Keratinocyte (primary cell): ENCODE data around the gene SNW1. TPM values are rescaled to one million over a fixed set of nuclear protein-coding genes. Genes with fewer than 3 reads are reported as not detected.

ENCODE experiments used
- DNase-seq: peaks from one replicate; pipeline ENCODE4 v3.0.0-alpha.2; 2011; ENCODE audit warnings: low read depth, missing footprints, low spot score
- FAIRE-seq: peaks from 2 replicates; lab custom pipeline; 2011; peaks lifted over from hg19 to GRCh38; lab: Jason Lieb, UNC
- H2AFZ ChIP-seq: 2 replicates; pipeline ENCODE4 v1.6.0; 2012; ENCODE audit warnings: low read length, control low read depth, inconsistent platforms; ENCODE audit not compliant: control insufficient read depth
- H3K27ac ChIP-seq: 2 replicates; pipeline ENCODE4 v1.5.1; 2011; ENCODE audit warnings: low read length; ENCODE audit not compliant: control insufficient read depth, insufficient read depth
- H3K27me3 ChIP-seq: 3 replicates; pipeline ENCODE4 v1.6.0; 2011; ENCODE audit warnings: low read length; ENCODE audit not compliant: control insufficient read depth, insufficient read depth; ENCODE audit errors: extremely low read depth
- H3K36me3 ChIP-seq, 2 experiments: 2 replicates in 1 of 2; 3 replicates in 1 of 2; pipeline ENCODE4 v1.5.1; 2011; ENCODE audit warnings: low read length in 2 of 2, mild to moderate bottlenecking in 1 of 2; ENCODE audit not compliant: control insufficient read depth in 2 of 2, insufficient read depth in 2 of 2; ENCODE audit errors: extremely low read depth in 1 of 2
- H3K4me1 ChIP-seq: 3 replicates; pipeline ENCODE4 v1.5.1; 2011; ENCODE audit warnings: low read length; ENCODE audit not compliant: control insufficient read depth, insufficient read depth; ENCODE audit errors: extremely low read depth
- H3K4me2 ChIP-seq: 3 replicates; pipeline ENCODE4 v1.6.0; 2011; ENCODE audit warnings: low read depth, low read length; ENCODE audit not compliant: control insufficient read depth, insufficient read depth; ENCODE audit errors: extremely low read depth
- H3K4me3 ChIP-seq, 3 experiments: fragments of 200-600 bp in 1 of 3; sonication (generic) in 1 of 3; 2 replicates in 2 of 3; 3 replicates in 1 of 3; pipeline ENCODE4 v1.5.1; 2011 to 2016; ENCODE audit warnings: low read length in 3 of 3, mild to moderate bottlenecking in 3 of 3, control low read depth in 2 of 3, inconsistent platforms in 1 of 3, low read depth in 1 of 3, mixed read lengths in 1 of 3, mixed run types in 1 of 3, moderate library complexity in 1 of 3; ENCODE audit not compliant: control insufficient read depth in 2 of 3, insufficient read depth in 2 of 3; ENCODE audit errors: extremely low read depth in 1 of 3
- H3K79me2 ChIP-seq: 2 replicates; pipeline ENCODE4 v1.6.0; 2012; ENCODE audit warnings: low read length; ENCODE audit not compliant: control insufficient read depth, insufficient read depth
- H3K9ac ChIP-seq: 3 replicates; pipeline ENCODE4 v1.6.0; 2011; ENCODE audit warnings: low read length; ENCODE audit not compliant: control insufficient read depth, insufficient read depth; ENCODE audit errors: extremely low read depth
- H3K9me1 ChIP-seq: 3 replicates; pipeline ENCODE4 v1.6.0; 2011; ENCODE audit warnings: low read length; ENCODE audit not compliant: control insufficient read depth, insufficient read depth; ENCODE audit errors: extremely low read depth
- H3K9me3 ChIP-seq: 2 replicates; pipeline ENCODE4 v1.5.1; 2012; ENCODE audit warnings: low read depth, low read length; ENCODE audit not compliant: control insufficient read depth
- H4K20me1 ChIP-seq: 3 replicates; pipeline ENCODE4 v1.6.0; 2011; ENCODE audit warnings: low read length; ENCODE audit not compliant: control insufficient read depth, insufficient read depth; ENCODE audit errors: extremely low read depth
- EZH2 ChIP-seq: IDR thresholded peaks from one replicate; pipeline ENCODE4 v1.6.1; 2012; ENCODE audit warnings: inconsistent platforms, mild to moderate bottlenecking, low read length, moderate library complexity
- dilution Hi-C: fragments of 300-500 bp; cut with MboI; formaldehyde crosslinking; loops from one replicate; pipeline ENCODE4 v1.7.0; 2020; ENCODE audit warnings: low sequenced_read_pairs; ENCODE audit not compliant: extremely low pct_ligation_motif_present
- polyA plus RNA-seq, 5 experiments: library from polyadenylated mRNA; depleted of rRNA in 3 of 5; stranded (reverse) in 3 of 5; stranded (forward) in 1 of 5; unstranded in 1 of 5; fragments of >200 nt; gene quantifications; 1 replicate in 1 of 5; 2 replicates in 3 of 5; 3 replicates in 1 of 5; pipeline versions ENCODE4 v1.2.1 to v1.2.3, GENCODE V29; 2011 to 2012; ENCODE audit warnings: missing spikeins in 2 of 5, low read depth in 1 of 5, low replicate concordance in 1 of 5
- TF ChIP-seq, protein P1 (sequence below), 3 experiments: IDR thresholded peaks in 1 of 3; conservative IDR thresholded peaks in 1 of 3; optimal IDR thresholded peaks in 1 of 3; 2 replicates in 2 of 3; 3 replicates in 1 of 3; pipeline versions ENCODE3 to v1.5.1; 2011; ENCODE audit warnings: low read length in 3 of 3, mild to moderate bottlenecking in 3 of 3, moderate library complexity in 2 of 3, control low read depth in 1 of 3, inconsistent platforms in 1 of 3; ENCODE audit not compliant: insufficient read depth in 2 of 3; ENCODE audit errors: extremely low read depth in 1 of 3

Gene SNW1
- polyA plus RNA-seq, 1 donor (not counting 4 experiments of a cell fraction or from before 2014, with no cell fraction given): 52.5 TPM

- Histone ChIP-seq H2AFZ (no peak overlapping the region), H4K20me1 (peaks cover 3% of the 10 kb centered on the region), H3K9ac (no peak overlapping the region), H3K9me1 (no peaks in the 10 kb centered on the region), H3K4me1 (peaks cover 10% of the 10 kb centered on the region), H3K9me3 (no peaks in the 10 kb centered on the region), H3K4me3 (no peak overlapping the region), H3K4me2 (no peak overlapping the region), H3K27me3 (no peaks in the 10 kb centered on the region), H3K27ac (no peak overlapping the region), H3K36me3 (no peaks in the 10 kb centered on the region), H3K79me2 (no peaks in the 10 kb centered on the region)
- dilution Hi-C loops: no loop called here
- DNase-seq (no peak), FAIRE-seq (peak; percentile 39)
- TF ChIP-seq EZH2: no peak
- TF ChIP-seq, protein P1, sequence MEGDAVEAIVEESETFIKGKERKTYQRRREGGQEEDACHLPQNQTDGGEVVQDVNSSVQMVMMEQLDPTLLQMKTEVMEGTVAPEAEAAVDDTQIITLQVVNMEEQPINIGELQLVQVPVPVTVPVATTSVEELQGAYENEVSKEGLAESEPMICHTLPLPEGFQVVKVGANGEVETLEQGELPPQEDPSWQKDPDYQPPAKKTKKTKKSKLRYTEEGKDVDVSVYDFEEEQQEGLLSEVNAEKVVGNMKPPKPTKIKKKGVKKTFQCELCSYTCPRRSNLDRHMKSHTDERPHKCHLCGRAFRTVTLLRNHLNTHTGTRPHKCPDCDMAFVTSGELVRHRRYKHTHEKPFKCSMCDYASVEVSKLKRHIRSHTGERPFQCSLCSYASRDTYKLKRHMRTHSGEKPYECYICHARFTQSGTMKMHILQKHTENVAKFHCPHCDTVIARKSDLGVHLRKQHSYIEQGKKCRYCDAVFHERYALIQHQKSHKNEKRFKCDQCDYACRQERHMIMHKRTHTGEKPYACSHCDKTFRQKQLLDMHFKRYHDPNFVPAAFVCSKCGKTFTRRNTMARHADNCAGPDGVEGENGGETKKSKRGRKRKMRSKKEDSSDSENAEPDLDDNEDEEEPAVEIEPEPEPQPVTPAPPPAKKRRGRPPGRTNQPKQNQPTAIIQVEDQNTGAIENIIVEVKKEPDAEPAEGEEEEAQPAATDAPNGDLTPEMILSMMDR (optimal IDR thresholded peaks at IDR 0.05 in 1 of 3, IDR thresholded peaks at IDR 0.05 in 1 of 3, conservative IDR thresholded peaks at IDR 0.05 in 1 of 3; ENCODE audit: extremely low read depth in 1 of 3, insufficient read depth in 2 of 3, low read length in 3 of 3): no peak
Measured at GRCh38 chr14:77681196-77682157, 79.5 kb downstream of the SNW1 start.

DNA sequence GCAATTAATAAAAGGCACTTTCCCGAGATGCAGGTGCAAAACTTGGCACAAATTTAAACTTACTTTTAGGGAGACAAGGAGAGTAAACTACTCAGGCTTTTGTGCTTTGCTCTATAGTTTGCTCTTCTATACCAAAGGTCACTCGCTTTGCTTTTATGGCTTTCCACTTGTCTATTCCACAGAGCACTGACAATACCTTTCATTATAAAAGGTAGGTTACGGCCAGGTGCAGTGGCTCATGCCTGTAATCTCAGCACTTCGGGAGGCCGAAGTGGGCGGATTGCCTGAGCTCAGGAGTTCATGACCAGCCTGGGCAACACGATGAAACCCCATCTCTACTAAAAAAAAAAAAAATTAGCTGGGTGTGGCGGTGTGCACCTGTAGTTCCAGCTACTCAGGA is 86.0 kb downstream of the SNW1 start:
- Histone ChIP-seq H3K79me2 (no peaks in the 10 kb centered on the region), H3K9me1 (no peaks in the 10 kb centered on the region), H3K4me2 (no peak overlapping the region), H2AFZ (no peak overlapping the region), H3K27ac (no peak overlapping the region), H3K4me1 (no peaks in the 10 kb centered on the region), H3K4me3 (no peak overlapping the region), H3K9ac (no peak overlapping the region), H3K36me3 (peaks cover 4% of the 10 kb centered on the region in 2 experiments), H3K9me3 (no peaks in the 10 kb centered on the region), H4K20me1 (no peaks in the 10 kb centered on the region), H3K27me3 (no peaks in the 10 kb centered on the region)
- dilution Hi-C loops: no loop called here
- DNase-seq (no peak), FAIRE-seq (no peak)
- TF ChIP-seq, protein P1 (optimal IDR thresholded peaks at IDR 0.05 in 1 of 3, IDR thresholded peaks at IDR 0.05 in 1 of 3, conservative IDR thresholded peaks at IDR 0.05 in 1 of 3; ENCODE audit: extremely low read depth in 1 of 3, insufficient read depth in 2 of 3, low read length in 3 of 3): no peak
- no peak for TF ChIP-seq EZH2
